Endothelial cell of umbilical vein (primary cell): ENCODE results near the gene IL1R1. TPM values are rescaled to one million over a fixed set of nuclear protein-coding genes. Genes with fewer than 3 reads are reported as not detected.

Experiments
- BruUV-seq: library from RNA; stranded (reverse); fragments of 400-500 nt; replicated peaks from 2 replicates; lab custom pipeline; 2021; lab: Mats Ljungman, UMichigan
- CTCF ChIA-PET: fragments of 300-600, 350-600 bp; sonication (Branson Sonifier 250); formaldehyde crosslinking; loops from one replicate; lab custom pipeline; 2021; ENCODE audit warnings: antibody characterized with exemption, inconsistent platforms; lab: Charles Lee
- POLR2A ChIA-PET: fragments of 300-600, 350-600 bp; sonication (Branson Sonifier 250); formaldehyde crosslinking; loops from one replicate; lab custom pipeline; 2021; ENCODE audit warnings: antibody characterized with exemption, inconsistent platforms; lab: Charles Lee
- DNase-seq: peaks from one replicate; pipeline ENCODE4 v3.0.0-alpha.2; 2011; ENCODE audit warnings: low read depth, low spot score
- FAIRE-seq: peaks from 2 replicates; lab custom pipeline; 2011; peaks lifted over from hg19 to GRCh38; lab: Jason Lieb, UNC
- H2AFZ ChIP-seq: 2 replicates; pipeline ENCODE4 v1.6.0; 2012; ENCODE audit warnings: low read depth, low read length, control low read depth, inconsistent platforms
- H3K27ac ChIP-seq: 2 replicates; pipeline ENCODE4 v1.5.1; 2011; ENCODE audit warnings: low read depth, mild to moderate bottlenecking, control low read depth, low read length, moderate library complexity; ENCODE audit not compliant: insufficient read depth
- H3K27me3 ChIP-seq, 2 experiments: 2 replicates each; pipeline versions ENCODE4 v1.6.0 to v1.6.1; 2011; ENCODE audit warnings: low read length in 2 of 2, mixed read lengths in 1 of 2; ENCODE audit not compliant: control insufficient read depth in 2 of 2, insufficient read depth in 2 of 2
- H3K36me3 ChIP-seq, 2 experiments: 2 replicates in 1 of 2; 3 replicates in 1 of 2; pipeline ENCODE4 v1.5.1; 2011; ENCODE audit warnings: low read length in 2 of 2, mild to moderate bottlenecking in 1 of 2, moderate library complexity in 1 of 2; ENCODE audit not compliant: control insufficient read depth in 2 of 2, insufficient read depth in 2 of 2; ENCODE audit errors: extremely low read depth in 1 of 2
- H3K4me1 ChIP-seq: 3 replicates; pipeline ENCODE4 v1.5.1; 2011; ENCODE audit warnings: mild to moderate bottlenecking, low read length; ENCODE audit not compliant: control insufficient read depth, insufficient read depth; ENCODE audit errors: extremely low read depth
- H3K4me2 ChIP-seq: 2 replicates; pipeline ENCODE4 v1.6.1; 2011; ENCODE audit warnings: low read length, control low read depth, mixed read lengths; ENCODE audit not compliant: insufficient read depth
- H3K4me3 ChIP-seq, 3 experiments: fragments of 200-600 bp in 1 of 3; sonication (generic), shearing (Covaris generic) in 1 of 3; replicated peaks in 1 of 3; 2 replicates each; pipeline ENCODE4 v1.5.1; 2011 to 2016; ENCODE audit warnings: control low read depth in 3 of 3, low read length in 3 of 3, mild to moderate bottlenecking in 2 of 3, inconsistent platforms in 1 of 3, low read depth in 1 of 3, moderate library complexity in 1 of 3; ENCODE audit not compliant: insufficient read depth in 1 of 3
- H3K79me2 ChIP-seq: 2 replicates; pipeline ENCODE4 v1.6.0; 2012; ENCODE audit warnings: low read length, inconsistent platforms; ENCODE audit not compliant: control insufficient read depth, insufficient read depth
- H3K9ac ChIP-seq: replicated peaks from 2 replicates; pipeline ENCODE3; 2011; ENCODE audit warnings: low read length, control low read depth; ENCODE audit not compliant: insufficient read depth; ENCODE audit errors: extremely low read depth
- H3K9me1 ChIP-seq: replicated peaks from 3 replicates; pipeline ENCODE4 v1.6.0; 2011; ENCODE audit warnings: mild to moderate bottlenecking, low read length; ENCODE audit not compliant: control insufficient read depth, insufficient read depth; ENCODE audit errors: extremely low read depth
- H3K9me3 ChIP-seq: replicated peaks from 2 replicates; pipeline ENCODE4 v1.5.1; 2012; ENCODE audit warnings: low read length, inconsistent platforms; ENCODE audit not compliant: control insufficient read depth, insufficient read depth
- H4K20me1 ChIP-seq: replicated peaks from 2 replicates; pipeline ENCODE3; 2011; ENCODE audit warnings: mild to moderate bottlenecking, low read length; ENCODE audit not compliant: control insufficient read depth, insufficient read depth; ENCODE audit errors: extremely low read depth
- EZH2 ChIP-seq: IDR thresholded peaks from 2 replicates; pipeline ENCODE4 v1.6.1; 2012; ENCODE audit warnings: borderline replicate concordance, low read depth, mild to moderate bottlenecking, moderate library complexity, low read length, inconsistent platforms; ENCODE audit not compliant: severe bottlenecking
- FOS ChIP-seq: IDR thresholded peaks from 2 replicates; pipeline ENCODE4 v1.6.1; 2011; ENCODE audit warnings: mild to moderate bottlenecking, low read length, moderate library complexity, borderline replicate concordance; ENCODE audit not compliant: insufficient read depth
- GATA2 ChIP-seq: IDR thresholded peaks from 2 replicates; pipeline ENCODE4 v1.7.0; 2011; ENCODE audit warnings: low read depth, mild to moderate bottlenecking, moderate library complexity, mixed read lengths, low read length; ENCODE audit not compliant: insufficient read length, insufficient read depth
- JUN ChIP-seq: IDR thresholded peaks from 2 replicates; pipeline ENCODE4 v1.6.1; 2011; ENCODE audit warnings: borderline replicate concordance, low read depth; ENCODE audit not compliant: insufficient read length, insufficient read depth
- MYC ChIP-seq: IDR thresholded peaks from one replicate; pipeline ENCODE4 v1.6.1; 2011; ENCODE audit warnings: mild to moderate bottlenecking, low read depth, low read length
- POLR2A ChIP-seq: IDR thresholded peaks from 2 replicates; pipeline ENCODE4 v1.6.1; 2012; ENCODE audit warnings: low read depth, mild to moderate bottlenecking, control low read depth, low read length
- POLR2AphosphoS5 ChIP-seq: IDR thresholded peaks from 2 replicates; pipeline ENCODE4 v1.6.1; 2012; ENCODE audit warnings: low read depth, mild to moderate bottlenecking, control low read depth, low read length, moderate library complexity; ENCODE audit not compliant: insufficient read depth
- dilution Hi-C: fragments of 300-500 bp; cut with MboI; formaldehyde crosslinking; loops from one replicate; pipeline ENCODE4 v1.15.0; 2019; ENCODE audit warnings: low sequenced_read_pairs; ENCODE audit not compliant: extremely low pct_ligation_motif_present
- intact Hi-C: fragments of 100-400 bp; cut with micrococcal nuclease; formaldehyde crosslinking; loops from one replicate; pipeline ENCODE4 v1.10.0; 2022
- polyA plus RNA-seq, 4 experiments: library from polyadenylated mRNA; depleted of rRNA in 3 of 4; stranded (reverse) in 3 of 4; unstranded in 1 of 4; fragments of >200 nt; gene quantifications; 2 replicates each; pipeline versions ENCODE4 v1.2.1 to v1.2.3, GENCODE V29; 2011 to 2012; ENCODE audit warnings: missing spikeins in 1 of 4
- total RNA-seq: library from RNA; stranded (reverse); gene quantifications from 2 replicates; pipeline ENCODE4 v1.2.3, GENCODE V29; 2021
- TF ChIP-seq, protein P1 (sequence below): IDR thresholded peaks from 2 replicates; pipeline ENCODE4 v1.6.1; 2011; ENCODE audit not compliant: insufficient read depth, insufficient read length
- TF ChIP-seq, protein P2 (sequence below), 2 donors: IDR thresholded peaks; 1 replicate in 1 of 2; 2 replicates in 1 of 2; pipeline ENCODE4 v1.5.1; 2011; ENCODE audit warnings: low read length in 2 of 2, mild to moderate bottlenecking in 2 of 2, moderate library complexity in 2 of 2, control low read depth in 1 of 2, inconsistent platforms in 1 of 2, low read depth in 1 of 2; ENCODE audit not compliant: insufficient read depth in 1 of 2; ENCODE audit errors: extremely low read depth in 1 of 2

IL1R1 gene
- total and polyA plus RNA-seq, 2 donors (not counting 3 experiments of a cell fraction or from before 2014, with no cell fraction given): 5.4 to 5.5 TPM

DNA sequence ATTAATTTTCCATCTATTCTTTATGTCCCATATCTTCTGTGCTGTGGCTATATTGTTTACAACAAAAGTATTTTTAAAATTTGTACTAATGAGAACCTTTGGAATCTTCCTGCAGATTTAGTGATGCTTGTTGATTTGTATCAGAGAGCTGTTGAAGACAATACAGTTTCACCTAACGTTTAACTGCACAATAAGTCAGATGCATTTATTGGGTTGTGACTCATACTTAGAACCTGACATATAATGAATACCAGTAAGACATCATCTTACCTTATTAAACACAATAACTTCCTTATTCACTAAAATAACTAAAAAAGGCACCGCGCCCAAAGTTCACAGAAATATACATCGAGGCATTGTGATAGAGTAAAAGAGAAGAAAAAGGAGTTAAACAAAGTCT lies 43.8 kb upstream of the IL1R1 start:
- no peaks in the 10 kb centered on the region for H3K79me2 ChIP-seq
- no peak for DNase-seq
- intact Hi-C loops (no loop called here), dilution Hi-C loops (no loop called here)
- BruUV-seq: no TSS peak
- ChIA-PET CTCF (interaction anchor here (0.7 kb wide), 1 partner anchor 13 kb away, joined by 3 read pairs; no protein-coding TSS in a partner anchor), POLR2A (no interaction called here)
- H2AFZ ChIP-seq: no peak overlapping the region
- no peak overlapping the region for H3K9ac ChIP-seq
- no peaks in the 10 kb centered on the region for H3K27me3 ChIP-seq
- H3K9me1 ChIP-seq: no peaks in the 10 kb centered on the region
- peaks cover 7% of the 10 kb centered on the region for H3K4me1 ChIP-seq
- no peaks in the 10 kb centered on the region for H4K20me1 ChIP-seq
- H3K36me3 ChIP-seq: no peaks in the 10 kb centered on the region
- FAIRE-seq: no peak
- H3K9me3 ChIP-seq: no peaks in the 10 kb centered on the region
- no peak overlapping the region for H3K4me2 ChIP-seq
- H3K27ac ChIP-seq: no peak overlapping the region
- H3K4me3 ChIP-seq: no peak overlapping the region
- TF ChIP-seq EZH2 (no peak), JUN (no peak), GATA2 (no peak), MYC (no peak)
- TF ChIP-seq, protein P1, sequence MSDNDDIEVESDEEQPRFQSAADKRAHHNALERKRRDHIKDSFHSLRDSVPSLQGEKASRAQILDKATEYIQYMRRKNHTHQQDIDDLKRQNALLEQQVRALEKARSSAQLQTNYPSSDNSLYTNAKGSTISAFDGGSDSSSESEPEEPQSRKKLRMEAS: no peak

DNA sequence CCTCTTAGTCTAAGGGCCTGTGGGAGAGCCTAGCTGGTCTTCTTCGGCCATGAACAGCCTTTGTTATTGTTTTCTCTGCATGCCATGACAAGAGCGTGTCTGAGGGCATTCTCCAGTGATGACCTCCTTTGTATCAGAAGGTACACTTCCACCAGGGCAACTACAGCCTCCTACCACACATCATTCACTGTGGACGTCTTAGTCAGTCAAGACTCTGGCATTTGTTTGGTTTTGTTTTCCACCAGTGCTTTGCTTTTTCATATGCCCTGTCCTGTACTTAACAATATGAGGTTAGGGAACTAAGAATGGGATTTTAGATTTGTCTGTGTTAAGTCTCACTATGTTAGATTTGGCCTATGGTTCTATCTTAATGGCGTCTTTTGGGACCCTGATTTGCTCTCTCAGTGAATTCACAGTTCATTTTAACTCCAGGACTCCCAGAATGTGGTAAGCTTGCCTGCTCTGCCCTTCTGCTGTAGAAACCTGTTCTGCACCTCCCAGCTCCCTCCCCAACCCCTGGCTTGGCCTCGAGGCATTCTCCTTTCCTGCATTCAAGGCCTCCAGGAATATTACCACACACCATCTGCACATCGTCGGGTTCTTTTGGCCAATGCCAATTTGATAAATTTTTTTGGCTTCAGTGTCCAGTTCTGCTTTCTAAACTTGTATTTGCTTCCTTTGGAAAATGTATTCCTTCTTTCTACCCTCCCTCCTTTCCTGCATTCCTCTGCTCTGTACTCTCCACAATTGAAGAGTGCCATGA lies 42.8 kb upstream of the IL1R1 start:
- Histone ChIP-seq H3K9me3 (no peaks in the 10 kb centered on the region), H3K9me1 (no peaks in the 10 kb centered on the region), H3K4me2 (no peak overlapping the region), H3K36me3 (no peaks in the 10 kb centered on the region), H2AFZ (no peak overlapping the region), H3K79me2 (no peaks in the 10 kb centered on the region), H3K4me3 (no peak overlapping the region), H3K27ac (no peak overlapping the region), H3K27me3 (no peaks in the 10 kb centered on the region), H4K20me1 (no peaks in the 10 kb centered on the region), H3K4me1 (peaks cover 12% of the 10 kb centered on the region), H3K9ac (no peak overlapping the region)
- no peak for FAIRE-seq
- POLR2A ChIA-PET: no interaction called here
- intact Hi-C loops (no loop called here), dilution Hi-C loops (no loop called here)
- CTCF ChIA-PET: interaction anchor here (0.7 kb wide), 1 partner anchor 210 kb away, joined by 3 read pairs; no protein-coding TSS in a partner anchor
- BruUV-seq: no TSS peak
- no peak for TF ChIP-seq POLR2AphosphoS5
- no peak for TF ChIP-seq EZH2
- no peak for TF ChIP-seq POLR2A
- TF ChIP-seq, protein P1: no peak
- no peak for TF ChIP-seq JUN
- TF ChIP-seq GATA2: no peak
- TF ChIP-seq, protein P2, sequence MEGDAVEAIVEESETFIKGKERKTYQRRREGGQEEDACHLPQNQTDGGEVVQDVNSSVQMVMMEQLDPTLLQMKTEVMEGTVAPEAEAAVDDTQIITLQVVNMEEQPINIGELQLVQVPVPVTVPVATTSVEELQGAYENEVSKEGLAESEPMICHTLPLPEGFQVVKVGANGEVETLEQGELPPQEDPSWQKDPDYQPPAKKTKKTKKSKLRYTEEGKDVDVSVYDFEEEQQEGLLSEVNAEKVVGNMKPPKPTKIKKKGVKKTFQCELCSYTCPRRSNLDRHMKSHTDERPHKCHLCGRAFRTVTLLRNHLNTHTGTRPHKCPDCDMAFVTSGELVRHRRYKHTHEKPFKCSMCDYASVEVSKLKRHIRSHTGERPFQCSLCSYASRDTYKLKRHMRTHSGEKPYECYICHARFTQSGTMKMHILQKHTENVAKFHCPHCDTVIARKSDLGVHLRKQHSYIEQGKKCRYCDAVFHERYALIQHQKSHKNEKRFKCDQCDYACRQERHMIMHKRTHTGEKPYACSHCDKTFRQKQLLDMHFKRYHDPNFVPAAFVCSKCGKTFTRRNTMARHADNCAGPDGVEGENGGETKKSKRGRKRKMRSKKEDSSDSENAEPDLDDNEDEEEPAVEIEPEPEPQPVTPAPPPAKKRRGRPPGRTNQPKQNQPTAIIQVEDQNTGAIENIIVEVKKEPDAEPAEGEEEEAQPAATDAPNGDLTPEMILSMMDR (IDR thresholded peaks at IDR 0.05; ENCODE audit: extremely low read depth in 1 of 2, insufficient read depth in 1 of 2, low read depth in 1 of 2, low read length in 2 of 2): no peak
- TF ChIP-seq FOS: no peak
- no peak for TF ChIP-seq MYC
- no peak for DNase-seq
